Mesodermal cell (in vitro differentiated cells): ENCODE results near the gene LEO1.

Source experiments
- H3K27ac ChIP-seq: 2 replicates; pipeline ENCODE4 v1.7.0; 2013; ENCODE audit warnings: mild to moderate bottlenecking, low read depth, low read length, moderate library complexity; ENCODE audit not compliant: severe bottlenecking
- H3K36me3 ChIP-seq: 2 replicates; pipeline ENCODE4 v1.7.1; 2013; ENCODE audit warnings: mild to moderate bottlenecking, low read length, moderate library complexity; ENCODE audit not compliant: control insufficient read depth, insufficient read depth
- H3K4me1 ChIP-seq: one replicate; pipeline ENCODE4 v1.7.1; 2013; ENCODE audit warnings: mild to moderate bottlenecking, low read length; ENCODE audit not compliant: insufficient read depth, control insufficient read depth, poor library complexity, severe bottlenecking
- H3K4me3 ChIP-seq: 2 replicates; pipeline ENCODE4 v1.7.0; 2013; ENCODE audit warnings: low read length, control low read depth, mild to moderate bottlenecking; ENCODE audit not compliant: insufficient read depth, poor library complexity, severe bottlenecking; ENCODE audit errors: extremely low read depth
- H3K9me3 ChIP-seq: 2 replicates; pipeline ENCODE4 v1.7.1; 2013; ENCODE audit warnings: mild to moderate bottlenecking, low read length, moderate library complexity; ENCODE audit not compliant: control insufficient read depth
- WGBS, 2 experiments: methylation state at CpG; one replicate each; pipeline ENCODE4 v1.1.5; 2013; ENCODE audit warnings: missing lambda C conversion rate in 2 of 2; ENCODE audit not compliant: insufficient coverage in 2 of 2; 5-methylcytosine and 5-hydroxymethylcytosine counted together

Gene LEO1

GRCh38 chr15:51889486-51889885, 82.1 kb downstream of the LEO1 start:
- Histone ChIP-seq H3K36me3 (peaks cover 30% of the 10 kb centered on the region), H3K4me1 (no peaks in the 10 kb centered on the region), H3K4me3 (no peak overlapping the region), H3K9me3 (peaks cover 5% of the 10 kb centered on the region), H3K27ac (no peak overlapping the region)
- no CpG with 5 or more reads among the region's 2 CpGs for WGBS, 2 experiments

- H3K9me3 ChIP-seq = peaks cover 8% of the 10 kb centered on the region
- H3K27ac ChIP-seq = no peak overlapping the region
- peaks cover 26% of the 10 kb centered on the region for H3K36me3 ChIP-seq
- H3K4me1 ChIP-seq = no peaks in the 10 kb centered on the region
- no peak overlapping the region for H3K4me3 ChIP-seq
- no CpG with 5 or more reads among the region's 2 CpGs for WGBS, 2 experiments
Measured at GRCh38 chr15:51888593-51889195, 82.9 kb downstream of the LEO1 start.
